Activated naive CD4-positive, alpha-beta T cell treated with anti-CD3 and anti-CD28 coated beads, Interleukin-2, amount 50 U/mL, for 16 hours (primary cell): ENCODE data around the gene ARNT2.

Source experiments
- DNase-seq: peaks from one replicate; pipeline ENCODE4 v3.0.0-alpha.2; 2020

ARNT2 gene

DNA sequence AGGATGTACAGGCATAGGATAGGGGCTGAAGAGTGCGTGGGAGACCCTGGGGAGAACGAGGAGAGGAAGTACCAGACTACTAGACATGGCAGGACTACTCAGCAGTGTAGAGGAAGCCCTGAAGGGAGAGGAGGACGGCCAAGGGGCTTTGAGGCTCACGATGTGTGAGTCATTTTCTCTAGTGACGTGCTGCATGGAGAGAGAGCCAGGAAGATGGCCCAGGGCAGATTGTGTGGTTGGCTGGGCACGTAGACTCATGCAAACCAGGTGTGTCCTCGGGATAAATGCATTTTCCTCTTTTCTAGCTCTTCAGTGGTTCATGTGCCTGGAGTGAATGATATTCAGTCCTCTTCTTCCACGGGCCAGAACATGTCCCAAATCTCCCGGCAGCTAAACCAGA is 175.9 kb downstream of the ARNT2 start:
- DNase-seq: no peak

DNA sequence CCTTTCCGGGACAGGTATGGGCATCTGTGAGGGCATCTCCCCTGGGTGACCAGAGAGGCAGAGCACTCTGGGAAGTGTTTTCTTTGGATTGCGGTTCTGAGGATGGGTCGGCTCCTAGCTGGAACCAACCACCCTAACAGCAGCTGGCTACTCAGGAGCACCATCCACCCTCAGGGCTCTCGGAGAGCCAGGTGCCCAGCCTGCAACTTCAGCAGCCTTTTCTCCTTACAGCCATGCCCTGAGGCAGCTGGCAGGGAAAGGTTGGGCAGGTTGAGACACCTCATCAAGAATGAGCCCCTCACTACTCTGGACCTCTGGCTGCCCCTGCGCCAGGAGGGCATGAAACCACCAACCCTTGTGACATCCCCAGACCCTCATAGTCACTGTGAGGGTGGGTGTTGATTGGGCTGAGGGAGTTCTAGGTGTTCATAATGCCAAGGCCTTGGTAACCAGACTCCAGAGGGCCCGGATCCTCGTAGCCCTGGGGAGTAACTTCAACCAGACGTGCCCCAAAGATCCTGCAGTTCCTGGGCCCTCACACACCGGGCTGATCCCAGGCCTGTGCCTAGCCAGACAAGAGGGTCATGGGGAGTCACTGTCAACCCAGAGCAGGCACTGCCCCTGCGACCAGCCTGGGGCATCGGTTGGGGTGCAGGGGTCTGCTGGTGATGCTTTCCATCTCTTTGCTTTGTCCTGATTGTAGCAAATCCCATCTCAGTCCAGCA is 176.5 kb downstream of the ARNT2 start:
- no peak for DNase-seq

GRCh38 chr15:80581976-80582375 is 177.8 kb downstream of the ARNT2 start:
- DNase-seq: no peak

DNA sequence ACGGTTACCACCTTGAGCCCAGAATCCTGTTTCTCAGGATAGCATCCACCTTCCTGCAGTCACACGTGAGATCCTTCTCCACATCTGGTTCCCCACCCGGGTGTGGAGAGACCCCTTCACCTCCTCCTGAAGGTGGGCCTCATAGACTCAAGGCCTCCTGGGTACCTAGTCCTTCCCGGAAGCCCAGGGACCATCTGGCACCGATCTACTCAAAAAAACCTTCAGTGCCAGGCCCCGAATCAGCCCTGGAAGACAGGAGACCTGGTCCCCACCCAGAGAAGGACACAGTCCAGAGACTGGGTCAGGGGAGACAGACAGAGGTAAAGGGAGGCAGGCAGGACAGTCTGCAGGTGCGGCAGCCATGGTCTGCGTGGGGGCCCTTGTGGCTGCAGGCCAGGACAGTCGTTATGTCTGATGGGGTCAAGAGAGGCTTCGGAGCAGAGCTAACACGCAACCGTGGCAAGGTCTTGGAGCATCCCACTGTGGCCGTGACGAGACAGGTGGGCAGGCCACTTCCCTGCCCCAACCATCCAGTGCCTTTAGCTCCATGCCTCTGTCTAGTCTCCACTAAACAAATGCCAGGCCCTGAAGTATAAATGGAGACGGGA is 178.7 kb downstream of the ARNT2 start:
- DNase-seq: no peak

- DNase-seq: no peak
Observed at GRCh38 chr15:80584561-80584964, 180.4 kb downstream of the ARNT2 start.

DNA sequence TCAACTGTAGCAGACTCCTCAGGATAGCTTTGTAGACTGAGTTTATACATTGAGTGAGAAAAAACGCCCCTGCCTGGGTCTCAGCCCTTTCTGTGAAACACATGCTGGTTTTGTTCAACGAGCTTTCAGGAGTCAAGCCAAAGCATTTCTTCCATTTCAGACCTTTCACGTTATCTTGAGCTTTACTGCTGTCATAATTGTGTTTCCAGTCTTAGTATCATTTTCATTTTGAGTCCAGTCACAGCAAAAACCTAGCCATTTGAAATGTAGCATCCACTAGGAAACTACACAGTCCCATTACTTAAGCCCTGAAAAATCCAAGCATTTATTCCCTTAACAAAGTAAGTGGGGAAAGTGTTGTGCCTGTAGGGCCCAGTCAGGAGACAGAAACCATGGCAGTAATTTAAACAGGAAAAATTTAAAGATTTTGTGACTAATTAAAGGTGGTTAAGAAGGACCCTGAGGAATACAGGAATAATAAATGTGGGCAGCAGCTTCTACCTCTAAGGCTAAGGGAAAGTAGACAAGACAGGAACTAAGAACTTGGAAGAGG is 180.9 kb downstream of the ARNT2 start:
- no peak for DNase-seq

DNA sequence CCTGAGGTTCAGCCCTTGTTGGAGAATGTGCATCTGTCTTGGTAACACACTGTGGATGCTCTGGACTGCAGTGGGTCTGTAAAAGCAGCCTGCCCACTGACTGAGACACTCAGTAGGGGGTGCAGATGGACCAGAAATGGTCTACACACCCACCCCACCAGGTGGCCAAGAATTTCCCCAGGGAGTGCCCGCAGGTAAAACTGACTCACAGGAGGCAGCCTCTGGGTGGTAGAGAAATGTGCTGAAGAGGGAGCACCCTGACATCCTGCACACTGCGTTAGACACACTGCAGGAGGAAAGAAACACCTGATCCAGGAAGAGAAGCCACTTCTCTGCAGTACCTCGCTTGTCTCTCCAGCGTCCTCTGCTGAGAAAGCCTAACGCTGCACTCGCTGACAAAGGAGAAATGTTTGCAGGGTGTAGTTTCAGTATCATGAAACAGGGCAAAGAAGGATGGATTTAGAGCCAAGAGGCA is 181.4 kb downstream of the ARNT2 start:
- no peak for DNase-seq

- DNase-seq: no peak
Observed at GRCh38 chr15:80586161-80586560, 182.0 kb downstream of the ARNT2 start.

GRCh38 chr15:80587007-80587406 is 182.8 kb downstream of the ARNT2 start:
- DNase-seq: no peak

GRCh38 chr15:80587816-80588456 is 183.8 kb downstream of the ARNT2 start:
- DNase-seq: no peak

- no peak for DNase-seq
Observed at GRCh38 chr15:80588801-80589200, 184.6 kb downstream of the ARNT2 start.

GRCh38 chr15:80590761-80591355 is 186.7 kb downstream of the ARNT2 start:
- no peak for DNase-seq

GRCh38 chr15:80591471-80591870 is 187.3 kb downstream of the ARNT2 start:
- DNase-seq: no peak

- DNase-seq: no peak
Observed at GRCh38 chr15:80591938-80592825, 188.0 kb downstream of the ARNT2 start.

DNA sequence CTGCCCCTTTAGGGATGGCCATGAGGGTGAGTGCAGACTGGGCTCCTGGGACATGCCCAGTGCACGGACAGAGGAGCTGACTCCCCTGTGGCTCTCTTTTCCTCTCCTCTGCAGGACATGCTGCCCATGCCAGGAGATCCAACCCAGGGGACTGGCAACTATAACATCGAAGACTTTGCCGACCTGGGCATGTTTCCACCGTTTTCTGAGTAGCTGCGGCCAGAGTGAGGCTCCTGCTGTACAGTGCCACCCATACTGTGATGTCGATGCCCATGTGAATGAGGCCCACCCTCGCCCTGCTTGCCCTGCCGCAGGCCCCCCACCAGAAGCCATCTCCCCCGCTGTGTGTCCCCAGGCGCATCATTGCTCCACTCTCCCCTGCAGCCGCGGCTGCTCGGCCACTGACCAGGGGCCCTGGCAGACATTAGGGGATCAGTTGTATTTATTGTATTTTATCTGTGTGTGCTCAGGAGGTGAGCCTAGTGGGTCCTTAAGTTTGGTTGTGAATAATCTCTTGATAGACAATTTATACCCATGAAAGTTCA is 189.4 kb downstream of the ARNT2 start:
- DNase-seq: no peak

GRCh38 chr15:80594091-80594889 is 190.1 kb downstream of the ARNT2 start:
- no peak for DNase-seq

DNA sequence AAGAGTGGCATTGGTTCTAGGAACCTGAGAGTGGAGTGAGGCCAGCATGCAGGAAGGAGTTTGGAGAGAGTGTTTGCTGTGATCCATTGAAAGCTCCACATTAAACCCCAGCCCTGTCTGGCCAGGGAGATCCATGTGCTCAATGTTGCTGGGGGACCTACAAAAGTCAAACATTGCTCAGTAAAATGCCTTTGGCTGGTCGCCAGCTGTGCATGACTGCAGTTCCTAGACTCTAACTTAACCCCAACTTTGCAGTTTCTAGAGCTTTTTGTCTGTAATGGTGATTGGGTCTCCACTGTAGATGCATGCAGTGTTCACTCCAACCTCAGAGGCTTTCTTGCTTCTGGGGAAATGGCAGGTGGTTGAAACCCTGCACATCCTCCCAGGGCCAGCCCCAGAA is 191.2 kb downstream of the ARNT2 start:
- no peak for DNase-seq

GRCh38 chr15:80596521-80596976 is 192.4 kb downstream of the ARNT2 start:
- DNase-seq: no peak

DNA sequence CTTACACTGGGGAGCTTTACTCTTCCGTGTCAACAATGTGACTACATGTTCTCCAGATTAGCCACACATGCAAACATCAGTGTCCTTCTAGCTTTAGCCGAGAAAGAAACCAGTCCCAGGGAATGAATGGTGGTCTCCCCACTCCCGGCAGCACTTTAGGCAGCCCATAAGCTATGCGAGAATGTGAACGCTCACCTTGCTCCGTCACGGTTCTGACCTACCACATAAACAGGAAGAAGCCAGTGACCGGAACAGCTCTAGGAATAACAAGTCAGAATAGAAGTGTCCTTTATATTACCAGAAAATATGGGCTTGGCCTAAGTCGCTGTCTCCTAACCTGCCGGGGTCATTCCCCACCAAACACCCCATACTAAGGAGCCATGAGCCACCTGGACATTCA is 192.9 kb downstream of the ARNT2 start:
- no peak for DNase-seq

DNA sequence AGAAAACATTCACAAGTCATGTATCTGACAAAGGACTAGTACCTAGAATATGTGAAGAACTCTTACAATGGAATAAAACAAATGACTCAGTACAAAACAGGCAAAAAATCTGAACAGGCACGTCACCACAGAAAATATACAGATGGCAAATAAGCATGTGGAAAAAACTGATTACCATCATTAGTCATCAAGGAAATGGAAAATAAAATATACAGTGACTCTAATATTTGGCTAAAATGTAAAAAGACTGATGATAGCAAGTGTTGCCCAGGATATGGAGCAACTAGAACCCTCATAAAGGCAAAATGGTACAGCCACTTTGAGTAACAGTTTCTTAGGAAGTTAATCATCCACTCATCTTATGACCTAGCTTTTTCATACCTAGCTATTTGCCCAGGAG is 195.2 kb downstream of the ARNT2 start:
- no peak for DNase-seq

DNA sequence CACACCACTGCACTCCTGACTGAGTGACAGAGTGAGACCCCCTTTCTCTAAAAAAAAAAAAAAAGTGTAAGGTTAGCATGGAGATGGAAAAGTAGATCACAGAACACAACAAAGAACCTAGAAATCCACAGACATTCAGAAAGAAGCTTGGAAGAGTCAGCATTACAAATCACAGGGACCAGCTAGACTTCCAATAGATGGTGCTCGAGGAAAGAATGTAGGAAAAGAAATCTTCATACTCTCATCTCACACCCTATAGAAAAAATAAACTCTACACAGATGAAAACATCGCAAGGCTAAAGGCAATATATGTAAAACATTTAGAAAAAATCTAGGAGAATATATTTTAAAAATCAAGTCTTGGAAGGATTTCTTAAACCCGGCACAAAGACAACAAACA is 196.4 kb downstream of the ARNT2 start:
- no peak for DNase-seq
